Measurements from ENCODE around the gene WNT7B.

WNT7B gene

DNA sequence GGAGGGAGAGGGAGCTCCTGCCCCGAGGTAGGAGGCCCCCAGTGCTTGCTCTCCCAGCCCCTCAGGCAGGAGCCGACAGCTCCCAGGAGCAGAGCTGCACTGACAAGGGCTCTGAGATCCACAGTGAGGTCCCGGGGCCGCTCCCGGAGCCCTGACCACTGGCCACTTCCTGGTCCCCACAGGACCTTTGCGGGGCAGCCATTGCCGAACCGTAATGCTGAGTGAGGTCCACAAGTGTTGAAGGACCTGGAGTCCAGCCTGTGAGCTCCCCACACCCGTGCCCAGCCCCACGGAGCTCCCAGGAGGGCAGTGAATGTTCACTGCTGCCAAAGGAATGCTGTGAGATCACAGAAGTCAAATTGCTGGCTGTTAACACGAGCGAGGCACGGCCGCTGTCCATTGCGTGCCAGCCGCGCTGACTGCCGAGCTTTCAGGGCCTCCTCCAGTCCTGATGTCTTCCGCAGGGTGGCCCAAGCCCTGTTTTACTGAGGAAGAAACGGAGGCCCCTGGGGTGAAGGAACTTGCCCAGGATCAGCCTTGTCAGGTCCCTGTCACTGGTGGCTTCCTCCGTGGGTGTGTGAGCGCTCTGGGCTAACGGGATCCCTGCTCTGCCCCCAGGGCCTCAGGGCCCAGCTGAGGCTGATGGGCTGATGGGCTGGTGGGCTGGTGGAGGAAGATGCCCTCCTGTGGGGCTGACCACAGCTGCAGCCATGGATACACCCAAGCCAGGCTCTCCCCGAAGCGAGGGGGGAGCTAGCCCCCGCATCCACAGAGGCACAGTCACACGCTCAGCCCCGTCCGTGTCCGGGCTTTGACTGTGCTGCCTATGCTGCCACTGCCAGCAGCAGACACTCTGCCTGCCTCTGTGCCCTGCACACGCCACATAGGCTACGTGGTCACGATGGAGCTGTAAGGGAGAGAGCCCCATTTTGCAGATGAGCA, 70.8 kb downstream of the WNT7B start:
- DNase-seq (ENCODE audit: low read depth), result peak; percentile 58

DNA sequence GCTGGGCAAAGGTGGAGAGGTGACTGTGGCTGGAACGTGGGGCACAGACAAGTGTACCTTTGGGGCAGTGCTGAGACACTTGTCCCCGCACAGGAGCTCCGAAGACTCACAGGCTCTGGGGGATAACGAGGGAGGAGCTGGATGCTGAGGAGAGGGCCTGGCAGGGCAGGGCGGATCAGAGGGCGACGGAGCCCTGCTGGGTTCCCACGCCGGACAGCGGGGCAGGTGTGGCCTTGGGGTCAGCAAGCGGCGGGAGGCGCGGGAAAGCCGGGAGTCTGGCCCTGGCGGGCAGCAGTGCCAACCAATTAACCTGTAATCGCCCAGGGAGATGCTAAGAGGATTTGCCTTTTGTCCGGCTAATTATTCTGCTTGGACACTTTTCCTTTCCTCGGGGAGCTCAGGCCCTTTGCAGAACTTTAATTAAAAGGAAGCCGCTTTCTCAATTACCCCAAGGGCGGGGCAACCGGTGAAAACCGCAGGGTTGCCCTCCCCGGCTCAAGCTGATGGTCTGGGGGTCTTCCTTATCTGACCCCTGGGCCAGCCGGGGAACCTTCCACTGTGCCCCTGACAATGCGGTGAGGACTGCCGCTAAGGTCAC, 71.5 kb downstream of the WNT7B start:
- no peak for DNase-seq (ENCODE audit: low read depth)

DNA sequence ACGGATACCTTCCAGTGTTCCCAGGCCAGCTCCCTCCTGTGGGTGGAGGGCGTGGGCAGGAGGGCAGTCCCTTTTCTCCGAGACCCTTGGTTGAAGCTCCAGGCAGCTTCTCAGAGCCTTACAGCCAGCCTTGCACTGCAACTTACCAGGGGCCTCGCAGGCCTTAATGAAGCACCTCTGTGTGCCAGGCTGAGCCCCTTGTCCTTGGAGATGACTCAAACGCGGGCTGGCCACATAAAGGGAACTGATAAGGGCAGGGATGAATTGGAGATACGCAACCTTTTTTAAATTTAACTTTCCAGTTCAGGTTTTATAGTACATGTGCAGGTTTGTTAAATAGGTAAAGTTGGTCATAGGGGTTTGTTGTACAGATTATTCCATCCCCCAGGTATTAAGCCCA, 72.7 kb downstream of the WNT7B start:
- no peak for DNase-seq (ENCODE audit: low read depth)

- DNase-seq (ENCODE audit: low read depth), result no peak
These were observed 73.4 kb downstream of the WNT7B start for GRCh38 chr22:45903355-45904135.

DNA sequence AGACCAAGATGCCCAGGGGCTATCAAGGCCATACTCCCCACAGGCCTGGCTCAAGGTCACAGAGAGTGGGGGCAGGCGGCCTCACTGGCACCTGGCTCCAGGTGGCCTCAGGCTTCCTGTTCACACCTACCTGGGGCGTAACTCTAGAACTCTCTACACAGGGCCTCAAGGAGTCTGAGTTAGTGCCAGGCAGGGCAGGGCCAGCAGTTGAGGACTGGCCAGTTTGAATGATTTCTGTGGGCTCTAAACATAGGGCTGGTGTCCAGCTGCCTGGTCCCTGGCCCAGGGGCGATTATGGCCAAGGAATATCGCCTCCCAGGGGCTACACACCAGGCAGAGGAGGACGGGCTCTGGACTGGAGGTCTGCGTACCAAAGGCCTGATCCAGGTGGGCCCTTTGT, 79.2 kb downstream of the WNT7B start:
- DNase-seq (ENCODE audit: low read depth), result no peak

- DNase-seq (ENCODE audit: low read depth), result no peak
These were observed 79.9 kb downstream of the WNT7B start for GRCh38 chr22:45896964-45897538.

GRCh38 chr22:45896153-45896951, 80.6 kb downstream of the WNT7B start:
- DNase-seq (ENCODE audit: low read depth), result no peak

DNA sequence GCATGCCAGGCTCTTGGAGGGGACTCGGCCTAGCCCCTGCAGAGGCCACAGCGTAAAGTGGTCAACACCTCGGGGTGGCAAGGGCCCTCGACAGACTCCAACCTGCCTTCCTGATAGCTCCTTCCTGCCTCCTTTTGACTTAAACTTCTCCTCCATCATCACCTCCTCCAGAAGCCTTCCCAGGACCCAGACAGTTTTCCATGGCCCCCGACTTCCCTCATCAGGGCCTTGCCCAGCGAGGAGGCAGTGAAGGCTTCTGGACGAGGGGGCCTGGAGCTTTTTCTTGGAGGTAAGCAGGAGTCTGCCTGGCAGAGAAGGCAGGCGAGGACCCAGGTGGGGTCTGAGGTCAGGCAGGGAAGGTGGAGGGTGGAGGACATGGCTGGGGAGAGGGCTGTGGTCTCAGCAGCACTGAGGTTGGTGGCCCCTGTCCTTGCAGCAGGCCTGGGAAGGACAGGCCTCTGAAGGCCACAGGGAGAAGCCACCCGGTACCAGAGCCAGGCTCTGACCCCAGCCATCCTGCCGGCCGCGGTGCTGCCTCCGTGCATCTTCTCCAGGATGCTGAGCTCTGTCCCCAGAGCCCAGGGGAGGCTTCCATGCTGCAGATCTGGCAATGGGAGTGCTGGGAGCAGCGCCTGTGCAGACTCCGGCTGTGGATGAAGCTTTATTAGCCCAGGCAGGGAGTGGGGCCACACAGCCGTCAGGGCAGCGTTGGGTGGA, 81.4 kb downstream of the WNT7B start:
- DNase-seq (ENCODE audit: low read depth), result no peak

GRCh38 chr22:45893516-45893915, 83.4 kb downstream of the WNT7B start:
- DNase-seq (ENCODE audit: low read depth), result no peak

DNA sequence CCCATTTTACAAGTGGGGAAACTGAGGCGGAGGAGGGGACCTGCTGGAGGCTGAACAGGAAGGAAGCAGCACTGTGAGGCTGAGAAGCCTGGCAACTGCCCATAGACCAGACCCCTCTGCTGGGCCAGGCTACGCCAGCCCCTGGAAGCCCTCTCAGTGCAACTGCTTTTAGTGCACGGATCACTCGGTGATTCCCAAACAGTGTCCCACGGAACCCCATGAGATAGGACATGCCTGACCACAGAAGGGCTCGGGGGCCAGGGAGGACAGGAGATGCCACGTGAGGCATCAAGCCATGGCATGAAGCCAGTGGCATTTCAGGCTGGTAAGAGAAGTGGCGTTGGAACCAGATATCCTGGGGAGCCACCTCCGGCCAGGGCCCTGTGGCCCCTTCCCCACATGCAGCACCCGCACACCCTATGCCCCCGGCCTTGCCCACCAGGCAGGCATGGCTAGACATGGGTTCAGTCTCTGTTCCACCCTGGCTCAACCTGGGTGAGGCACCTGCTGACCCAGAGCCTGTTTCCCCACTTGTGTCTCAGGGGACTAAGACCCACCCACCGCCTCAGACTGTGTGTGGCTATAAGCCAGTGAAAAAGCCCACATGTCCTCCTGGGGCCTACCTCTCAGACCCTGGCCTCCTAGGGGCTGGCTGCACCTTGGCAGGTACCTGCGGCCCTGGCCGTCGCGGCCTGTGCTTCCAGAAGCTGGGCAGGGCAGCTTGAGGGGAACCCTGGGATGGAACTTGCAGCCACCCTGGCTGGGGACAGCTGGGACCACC, 84.1 kb downstream of the WNT7B start:
- DNase-seq (ENCODE audit: low read depth), result no peak

DNA sequence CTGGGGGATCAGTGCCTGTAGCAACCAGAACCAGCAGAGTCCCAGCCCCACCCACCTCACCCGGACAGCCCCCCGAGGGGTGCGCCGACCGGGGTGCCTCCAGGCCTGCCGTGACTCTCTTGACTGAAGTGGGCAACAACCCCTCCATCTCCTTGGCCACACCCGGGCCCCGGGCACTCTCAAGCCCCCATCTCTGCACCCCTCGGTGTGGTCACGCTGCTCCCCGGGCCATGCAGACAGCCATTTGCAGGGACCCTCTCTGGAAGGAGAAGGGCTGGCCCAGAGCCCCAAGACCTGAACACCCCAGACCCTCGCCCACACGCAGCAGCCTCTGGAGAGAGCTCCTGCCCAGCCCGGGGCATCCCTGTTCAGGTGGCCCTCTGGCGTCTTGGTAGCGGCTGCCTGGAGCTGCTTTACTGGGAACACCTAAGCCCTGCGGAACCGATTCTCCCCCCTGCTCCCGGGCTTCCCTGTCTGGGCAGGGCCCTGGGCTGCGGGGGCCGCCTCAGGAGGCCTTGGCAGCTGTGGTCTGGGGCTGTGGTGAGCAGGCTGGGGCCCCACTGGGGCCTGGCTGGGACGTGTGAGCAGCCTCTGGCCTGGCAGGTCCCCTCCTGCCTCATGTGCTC, 84.9 kb downstream of the WNT7B start:
- DNase-seq (ENCODE audit: low read depth), result no peak

DNA sequence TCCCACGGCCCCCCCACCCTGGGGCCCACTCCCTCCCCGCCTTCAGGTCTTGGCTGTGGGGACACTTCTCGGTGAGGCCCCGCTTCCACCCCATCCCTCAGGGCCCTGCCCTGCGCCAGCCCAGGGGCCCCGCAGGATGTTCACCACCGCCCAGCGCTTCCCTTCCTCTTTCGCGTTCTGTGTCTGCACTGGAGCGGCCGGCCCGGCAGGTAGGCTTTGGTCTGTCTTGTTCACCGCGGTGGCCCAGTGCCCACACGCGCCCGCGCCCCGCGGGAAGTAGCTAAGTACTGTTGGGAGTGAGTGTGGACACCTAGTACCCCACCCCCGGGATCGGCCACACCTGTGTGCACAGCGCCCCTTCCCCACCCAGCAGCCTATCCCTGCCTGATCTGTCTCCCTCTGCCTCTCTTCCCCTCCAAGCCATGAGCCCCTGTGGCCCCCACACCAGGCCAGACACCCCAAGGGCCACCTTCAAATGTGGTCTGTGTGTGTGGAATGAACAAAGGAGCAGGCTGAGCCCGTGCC, 85.4 kb downstream of the WNT7B start:
- no peak for DNase-seq (ENCODE audit: low read depth)

GRCh38 chr22:45891021-45891421, 85.9 kb downstream of the WNT7B start:
- DNase-seq (ENCODE audit: low read depth), result no peak

- DNase-seq (ENCODE audit: low read depth), result no peak
These were observed 86.7 kb downstream of the WNT7B start for GRCh38 chr22:45890351-45890635.

GRCh38 chr22:45889539-45890350, 87.2 kb downstream of the WNT7B start:
- no peak for DNase-seq (ENCODE audit: low read depth)

DNA sequence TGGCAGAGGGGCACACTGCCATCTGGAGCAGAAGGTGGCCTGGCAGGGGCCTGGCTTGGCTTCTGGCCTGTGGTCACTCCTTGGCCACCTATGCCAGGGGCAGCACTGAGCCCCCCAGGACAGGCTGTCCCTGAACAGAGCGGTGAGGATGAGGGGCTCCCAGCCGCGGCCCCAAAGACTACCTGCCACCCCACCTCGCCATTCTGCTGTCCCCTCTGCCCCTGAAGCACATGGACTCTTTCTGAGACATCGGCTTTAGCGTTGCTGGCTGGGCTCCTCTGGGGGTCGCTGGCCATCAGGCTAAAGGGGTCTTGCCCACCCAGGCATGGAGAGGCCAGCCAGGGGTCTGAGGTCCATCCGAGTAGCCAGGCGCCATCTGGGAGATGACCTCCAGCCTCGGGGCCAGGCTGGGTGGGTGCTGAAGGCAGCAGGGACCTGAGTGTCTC, 87.8 kb downstream of the WNT7B start:
- no peak for DNase-seq (ENCODE audit: low read depth)

GRCh38 chr22:45888221-45889092, 88.5 kb downstream of the WNT7B start:
- DNase-seq (ENCODE audit: low read depth), result no peak

Measured in GM04504 (cell line).